T-helper 2 cell treated with Interferon-gamma antibody and Interleukin-4, amounts not matched to agents 5 μg/mL and 100 μg/mL, for 36 hours (primary cell): ENCODE data around the gene PNPT1.
"Not testable (repeated sequence)": the region's sequence is repeated elsewhere in the genome, so short reads cannot be mapped to it uniquely, and the experiment has no call there.

ENCODE experiments used
- DNase-seq: peaks from one replicate; pipeline ENCODE4 v3.0.0; 2021; ENCODE audit warnings: low spot score
- H3K27ac Mint-ChIP-seq: one replicate; pipeline ENCODE4 v1.8.0; 2021; ENCODE audit warnings: mild to moderate bottlenecking, mixed read lengths
- H3K27me3 Mint-ChIP-seq: one replicate; pipeline ENCODE4 v1.8.0; 2021; ENCODE audit warnings: low read depth, mixed read lengths
- H3K36me3 Mint-ChIP-seq: one replicate; pipeline ENCODE4 v1.8.0; 2021; ENCODE audit warnings: low read depth, mixed read lengths
- H3K4me1 Mint-ChIP-seq: one replicate; pipeline ENCODE4 v1.8.0; 2021; ENCODE audit warnings: low read depth, mixed read lengths
- H3K4me3 Mint-ChIP-seq: one replicate; pipeline ENCODE4 v1.8.0; 2022; ENCODE audit warnings: mild to moderate bottlenecking, moderate library complexity, mixed read lengths
- H3K9me3 Mint-ChIP-seq: one replicate; pipeline ENCODE4 v1.8.0; 2021; ENCODE audit warnings: mixed read lengths

PNPT1 gene

GRCh38 chr2:55712477-55713060, 18.9 kb upstream of the PNPT1 start:
- H3K4me3 Mint-ChIP-seq = no peak overlapping the region
- no peak for DNase-seq
- no peaks in the 10 kb centered on the region for H3K36me3 Mint-ChIP-seq
- H3K9me3 Mint-ChIP-seq = no peaks in the 10 kb centered on the region
- H3K4me1 Mint-ChIP-seq = peaks cover 4% of the 10 kb centered on the region
- H3K27ac Mint-ChIP-seq = no peak overlapping the region
- H3K27me3 Mint-ChIP-seq = peaks cover under 1% of the 10 kb centered on the region

- Mint-ChIP-seq H3K4me1 (peaks cover 4% of the 10 kb centered on the region), H3K4me3 (no peak overlapping the region), H3K27me3 (peaks cover 4% of the 10 kb centered on the region), H3K27ac (no peak overlapping the region), H3K9me3 (no peaks in the 10 kb centered on the region), H3K36me3 (no peaks in the 10 kb centered on the region)
- no peak for DNase-seq
These were observed 16.4 kb upstream of the PNPT1 start for GRCh38 chr2:55710025-55710424.

DNA sequence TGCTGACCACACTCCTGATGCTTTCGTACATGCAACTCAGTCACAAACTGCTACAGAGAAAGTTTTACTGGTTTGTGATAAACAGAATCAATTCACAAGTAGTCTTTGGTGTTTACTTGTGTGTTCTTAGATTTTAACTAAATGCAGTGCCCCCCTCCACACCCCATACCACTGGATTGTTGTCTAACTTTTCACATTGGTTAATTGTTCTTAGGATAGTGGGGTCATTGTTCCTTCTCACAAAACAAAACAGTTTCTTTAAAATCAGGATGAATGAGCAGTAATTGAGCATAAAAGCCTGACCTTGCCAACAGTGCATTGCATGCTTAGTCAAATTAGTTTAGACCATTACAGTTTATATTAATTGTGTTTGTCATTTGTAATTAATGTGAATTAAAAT, 14.1 kb upstream of the PNPT1 start:
- Mint-ChIP-seq H3K27ac (no peak overlapping the region), H3K4me3 (no peak overlapping the region)
- no peak for DNase-seq

DNA sequence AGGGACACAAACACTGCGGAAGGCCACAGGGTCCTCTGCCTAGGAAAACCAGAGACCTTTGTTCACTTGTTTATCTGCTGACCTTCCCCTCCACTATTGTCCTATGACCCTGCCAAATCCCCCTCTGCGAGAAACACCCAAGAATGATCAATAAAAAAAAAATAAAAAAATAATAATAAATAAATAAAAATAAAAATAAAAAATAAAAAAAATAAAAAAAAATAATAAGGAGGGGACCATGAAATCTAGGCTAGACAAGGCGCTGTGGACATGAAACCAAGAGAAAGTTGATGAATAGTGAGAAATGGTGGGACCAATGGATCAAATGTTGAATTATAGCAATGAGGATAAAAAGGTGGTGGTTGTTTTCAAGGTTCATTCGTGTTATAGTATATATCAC, 12.6 kb upstream of the PNPT1 start:
- H3K27ac Mint-ChIP-seq, H3K36me3 Mint-ChIP-seq, H3K4me1 Mint-ChIP-seq, H3K9me3 Mint-ChIP-seq, DNase-seq, H3K4me3 Mint-ChIP-seq: not testable (repeated sequence)
- H3K27me3 Mint-ChIP-seq = peaks cover 12% of the 10 kb centered on the region

More for the DNA sequence above, 14.1 kb upstream of the PNPT1 start:
- H3K36me3 Mint-ChIP-seq = no peaks in the 10 kb centered on the region
- peaks cover 10% of the 10 kb centered on the region for H3K27me3 Mint-ChIP-seq
- H3K4me1 Mint-ChIP-seq = peaks cover 5% of the 10 kb centered on the region
- H3K9me3 Mint-ChIP-seq = no peaks in the 10 kb centered on the region

DNA sequence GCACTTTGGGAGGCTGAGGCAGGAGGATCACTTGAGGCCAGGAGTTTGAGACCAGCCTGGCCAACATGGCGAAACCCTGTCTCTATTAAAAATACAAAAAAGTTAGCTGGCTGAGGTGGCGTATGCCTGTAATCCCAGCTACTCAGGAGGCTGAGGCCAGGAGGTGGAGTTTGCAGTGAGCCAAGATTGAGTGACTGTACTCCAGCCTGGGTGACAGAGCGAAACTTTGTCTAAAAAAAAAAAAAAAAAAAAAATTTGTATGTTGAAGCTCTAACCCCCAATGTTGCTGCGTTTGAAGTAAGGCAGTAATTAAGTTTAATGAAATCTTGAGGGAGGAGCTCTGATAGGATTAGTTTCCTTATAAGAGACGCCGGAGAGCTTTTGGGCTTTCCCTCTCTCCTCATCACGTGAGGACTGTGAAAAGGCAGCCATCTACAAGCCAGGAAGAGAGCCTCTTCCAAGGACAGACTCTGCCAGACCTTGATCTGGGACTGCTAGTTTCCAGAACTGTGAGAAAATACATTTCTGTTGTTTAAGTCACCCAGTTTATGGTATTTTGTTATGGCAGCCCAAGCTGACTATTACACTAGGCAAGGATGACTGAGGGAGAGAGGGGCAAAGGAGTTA, 11.5 kb upstream of the PNPT1 start:
- H3K27ac Mint-ChIP-seq = no peak overlapping the region

DNA sequence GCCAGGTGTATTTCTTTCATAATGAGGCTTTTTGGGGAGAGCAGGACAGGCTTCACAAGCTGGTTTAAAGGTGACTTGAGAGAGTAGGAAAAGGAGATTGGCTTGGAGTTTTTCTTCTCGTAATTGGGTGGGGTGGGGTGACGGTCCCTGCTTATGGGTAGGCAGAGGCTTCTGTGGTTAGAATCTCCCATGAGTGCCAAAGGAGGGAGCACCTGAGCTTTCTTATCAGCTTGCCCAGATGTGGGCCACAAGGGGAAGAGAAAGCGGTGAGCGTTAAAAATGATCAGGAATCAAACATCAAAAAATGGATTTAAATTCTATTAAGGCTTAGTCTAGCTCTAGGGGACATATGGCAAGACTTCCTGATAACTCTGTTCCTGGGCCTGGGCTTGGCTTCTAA, 9.7 kb upstream of the PNPT1 start:
- Mint-ChIP-seq H3K4me1 (peaks cover 1% of the 10 kb centered on the region), H3K9me3 (no peaks in the 10 kb centered on the region), H3K27me3 (peaks cover 27% of the 10 kb centered on the region), H3K4me3 (no peak overlapping the region), H3K36me3 (no peaks in the 10 kb centered on the region), H3K27ac (no peak overlapping the region)
- DNase-seq = no peak

More for the DNA sequence above, 11.5 kb upstream of the PNPT1 start:
- H3K9me3 Mint-ChIP-seq = no peaks in the 10 kb centered on the region
- H3K4me1 Mint-ChIP-seq = peaks cover 4% of the 10 kb centered on the region
- peaks cover 15% of the 10 kb centered on the region for H3K27me3 Mint-ChIP-seq
- H3K36me3 Mint-ChIP-seq = no peaks in the 10 kb centered on the region
- H3K4me3 Mint-ChIP-seq = no peak overlapping the region
- no peak for DNase-seq

- peaks cover 24% of the 10 kb centered on the region for H3K36me3 Mint-ChIP-seq
- H3K27ac Mint-ChIP-seq = peak overlapping the region; percentile 94
- DNase-seq, H3K9me3 Mint-ChIP-seq, H3K27me3 Mint-ChIP-seq: not testable (repeated sequence)
- peaks cover 22% of the 10 kb centered on the region for H3K4me1 Mint-ChIP-seq
- H3K4me3 Mint-ChIP-seq = peak overlapping the region; percentile 98
These were observed 904 bp downstream of the PNPT1 start for GRCh38 chr2:55692740-55693139.

GRCh38 chr2:55672630-55673029, 21.0 kb downstream of the PNPT1 start:
- Mint-ChIP-seq H3K9me3 (no peaks in the 10 kb centered on the region), H3K4me1 (no peaks in the 10 kb centered on the region), H3K27ac (no peak overlapping the region), H3K27me3 (no peaks in the 10 kb centered on the region), H3K4me3 (no peak overlapping the region), H3K36me3 (peaks cover 18% of the 10 kb centered on the region)
- DNase-seq = no peak

GRCh38 chr2:55668956-55669355, 24.7 kb downstream of the PNPT1 start:
- no peak overlapping the region for H3K4me3 Mint-ChIP-seq
- H3K36me3 Mint-ChIP-seq = peaks cover 24% of the 10 kb centered on the region
- no peaks in the 10 kb centered on the region for H3K27me3 Mint-ChIP-seq
- no peaks in the 10 kb centered on the region for H3K9me3 Mint-ChIP-seq
- H3K4me1 Mint-ChIP-seq = no peaks in the 10 kb centered on the region
- no peak for DNase-seq
- H3K27ac Mint-ChIP-seq = no peak overlapping the region

- H3K36me3 Mint-ChIP-seq = peaks cover 37% of the 10 kb centered on the region
- H3K27ac Mint-ChIP-seq = no peak overlapping the region
- no peak overlapping the region for H3K4me3 Mint-ChIP-seq
- no peaks in the 10 kb centered on the region for H3K9me3 Mint-ChIP-seq
- H3K27me3 Mint-ChIP-seq = no peaks in the 10 kb centered on the region
- no peaks in the 10 kb centered on the region for H3K4me1 Mint-ChIP-seq
- DNase-seq = no peak
These were observed 40.4 kb downstream of the PNPT1 start for GRCh38 chr2:55653255-55653654.

GRCh38 chr2:55649211-55649610, 44.4 kb downstream of the PNPT1 start:
- Mint-ChIP-seq H3K4me1 (no peaks in the 10 kb centered on the region), H3K27me3 (no peaks in the 10 kb centered on the region), H3K36me3 (peaks cover 24% of the 10 kb centered on the region), H3K4me3 (no peak overlapping the region), H3K27ac (no peak overlapping the region), H3K9me3 (no peaks in the 10 kb centered on the region)
- DNase-seq = no peak

DNA sequence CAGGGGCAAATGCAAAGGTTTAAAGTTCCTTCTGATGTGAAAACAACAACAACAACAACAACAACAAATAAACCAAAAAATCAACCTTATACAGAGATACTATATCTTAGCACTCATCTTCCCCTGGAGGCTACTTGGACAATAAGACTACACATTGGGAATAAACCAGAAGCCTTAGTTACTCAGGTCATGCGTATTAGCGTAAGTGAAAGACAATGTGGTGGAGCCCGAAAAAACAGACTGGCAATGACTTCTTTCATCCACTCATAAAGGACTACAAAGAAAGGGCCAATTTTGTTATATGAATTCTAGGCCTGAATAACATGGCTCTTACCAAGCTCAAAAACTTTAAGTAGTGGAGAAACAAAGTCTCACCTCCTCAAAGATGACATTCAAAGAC, 56.8 kb downstream of the PNPT1 start:
- Mint-ChIP-seq H3K27ac (no peak overlapping the region), H3K27me3 (no peaks in the 10 kb centered on the region), H3K36me3 (peaks cover 30% of the 10 kb centered on the region), H3K9me3 (no peaks in the 10 kb centered on the region), H3K4me1 (no peaks in the 10 kb centered on the region), H3K4me3 (no peak overlapping the region)
- no peak for DNase-seq

- no peak for DNase-seq
- Mint-ChIP-seq H3K9me3 (no peaks in the 10 kb centered on the region), H3K27me3 (no peaks in the 10 kb centered on the region), H3K4me3 (no peak overlapping the region), H3K27ac (no peak overlapping the region), H3K36me3 (peaks cover 24% of the 10 kb centered on the region), H3K4me1 (peaks cover 5% of the 10 kb centered on the region)
These were observed 64.7 kb downstream of the PNPT1 start for GRCh38 chr2:55628931-55629330.

- Mint-ChIP-seq H3K9me3 (no peaks in the 10 kb centered on the region), H3K4me1 (peaks cover 12% of the 10 kb centered on the region), H3K36me3 (peaks cover 27% of the 10 kb centered on the region), H3K27ac (no peak overlapping the region), H3K4me3 (no peak overlapping the region), H3K27me3 (no peaks in the 10 kb centered on the region)
- no peak for DNase-seq
These were observed 65.7 kb downstream of the PNPT1 start for GRCh38 chr2:55627915-55628314.

GRCh38 chr2:55621802-55622201, 71.8 kb downstream of the PNPT1 start:
- peaks cover 13% of the 10 kb centered on the region for H3K36me3 Mint-ChIP-seq
- peaks cover 28% of the 10 kb centered on the region for H3K4me1 Mint-ChIP-seq
- no peaks in the 10 kb centered on the region for H3K27me3 Mint-ChIP-seq
- DNase-seq = no peak
- H3K27ac Mint-ChIP-seq = no peak overlapping the region
- no peak overlapping the region for H3K4me3 Mint-ChIP-seq
- H3K9me3 Mint-ChIP-seq = no peaks in the 10 kb centered on the region
